HUES48 (cell line): Measurements from ENCODE around the gene KNSTRN.

ENCODE experiments used
- H3K27ac ChIP-seq: one replicate; pipeline ENCODE4 v1.7.0; 2013; ENCODE audit warnings: low read depth, low read length, inconsistent platforms
- H3K27me3 ChIP-seq: 2 replicates; pipeline ENCODE4 v1.6.1; 2013; ENCODE audit warnings: mild to moderate bottlenecking, low read length; ENCODE audit not compliant: control insufficient read depth, insufficient read depth
- H3K36me3 ChIP-seq: 2 replicates; pipeline ENCODE4 v1.6.1; 2013; ENCODE audit warnings: low read length; ENCODE audit not compliant: control insufficient read depth, insufficient read depth
- H3K4me1 ChIP-seq: 2 replicates; pipeline ENCODE4 v1.6.1; 2013; ENCODE audit warnings: mild to moderate bottlenecking, low read length; ENCODE audit not compliant: control insufficient read depth, insufficient read depth
- H3K4me3 ChIP-seq: 2 replicates; pipeline ENCODE4 v1.5.1; 2013; ENCODE audit warnings: mild to moderate bottlenecking, low read depth, low read length
- H3K9ac ChIP-seq: 2 replicates; pipeline ENCODE4 v1.6.1; 2013; ENCODE audit warnings: mild to moderate bottlenecking, low read depth, low read length, moderate library complexity
- H3K9me3 ChIP-seq: 2 replicates; pipeline ENCODE4 v1.6.1; 2013; ENCODE audit warnings: low read length; ENCODE audit not compliant: control insufficient read depth, insufficient read depth

Gene KNSTRN

GRCh38 chr15:40437752-40438687, 55.5 kb downstream of the KNSTRN start:
- Histone ChIP-seq H3K36me3 (no peaks in the 10 kb centered on the region), H3K4me3 (peak overlapping the region; percentile 87), H3K9me3 (no peaks in the 10 kb centered on the region), H3K9ac (no peak overlapping the region), H3K27ac (no peak overlapping the region), H3K4me1 (peaks cover 47% of the 10 kb centered on the region), H3K27me3 (peaks cover 43% of the 10 kb centered on the region)

GRCh38 chr15:40438712-40439111, 56.2 kb downstream of the KNSTRN start:
- H3K9ac ChIP-seq = no peak overlapping the region; the same call in 1 of the 2 replicates
- H3K4me3 ChIP-seq = peak overlapping the region; percentile 87
- no peaks in the 10 kb centered on the region for H3K9me3 ChIP-seq
- H3K4me1 ChIP-seq = peaks cover 52% of the 10 kb centered on the region
- H3K27ac ChIP-seq = no peak overlapping the region
- H3K36me3 ChIP-seq = no peaks in the 10 kb centered on the region
- peaks cover 36% of the 10 kb centered on the region for H3K27me3 ChIP-seq

- no peaks in the 10 kb centered on the region for H3K9me3 ChIP-seq
- H3K9ac ChIP-seq = peak overlapping the region; percentile 79
- H3K4me1 ChIP-seq = peaks cover 60% of the 10 kb centered on the region
- peaks cover 28% of the 10 kb centered on the region for H3K27me3 ChIP-seq
- H3K4me3 ChIP-seq = peak overlapping the region; percentile 87
- H3K36me3 ChIP-seq = no peaks in the 10 kb centered on the region
- H3K27ac ChIP-seq = peak overlapping the region; percentile 85
Observed at GRCh38 chr15:40439461-40439959, 57.0 kb downstream of the KNSTRN start.

GRCh38 chr15:40439960-40440742, 57.6 kb downstream of the KNSTRN start:
- peak overlapping the region; percentile 85 for H3K27ac ChIP-seq
- H3K9me3 ChIP-seq = no peaks in the 10 kb centered on the region
- H3K4me3 ChIP-seq = peak overlapping the region; percentile 87
- H3K4me1 ChIP-seq = peaks cover 63% of the 10 kb centered on the region
- no peaks in the 10 kb centered on the region for H3K36me3 ChIP-seq
- peaks cover 22% of the 10 kb centered on the region for H3K27me3 ChIP-seq
- H3K9ac ChIP-seq = peak overlapping the region; percentile 79

GRCh38 chr15:40440743-40441564, 58.4 kb downstream of the KNSTRN start, which contains the start of gene BAHD1:
Gene BAHD1 (plus strand): TSS chr15:40440953. CDS start chr15:40458465, 17,512 bp downstream.
- Histone ChIP-seq H3K9ac (peak within 1 kb of the TSS; percentile 79), H3K4me3 (peak within 1 kb of the TSS; percentile 87), H3K27me3 (peaks cover 14% of the 10 kb centered on the region), H3K4me1 (peaks cover 64% of the 10 kb centered on the region), H3K9me3 (no peaks in the 10 kb centered on the region), H3K36me3 (peaks cover 2% of the 10 kb centered on the region; the same call in 1 of the 2 replicates), H3K27ac (peak within 1 kb of the TSS; percentile 85)

GRCh38 chr15:40441565-40442531, 59.3 kb downstream of the KNSTRN start:
- Histone ChIP-seq H3K27ac (peak overlapping the region; percentile 85), H3K9me3 (no peaks in the 10 kb centered on the region), H3K9ac (peak overlapping the region; percentile 58), H3K36me3 (peaks cover 9% of the 10 kb centered on the region; the same call in 1 of the 2 replicates), H3K27me3 (peaks cover 10% of the 10 kb centered on the region; the same call in 1 of the 2 replicates), H3K4me1 (peaks cover 66% of the 10 kb centered on the region), H3K4me3 (peak overlapping the region; percentile 71)

- peaks cover 52% of the 10 kb centered on the region for H3K4me1 ChIP-seq
Observed at GRCh38 chr15:40443255-40443654, 60.7 kb downstream of the KNSTRN start.

GRCh38 chr15:40443846-40444245, 61.3 kb downstream of the KNSTRN start:
- peaks cover 14% of the 10 kb centered on the region for H3K36me3 ChIP-seq
- H3K27me3 ChIP-seq = no peaks in the 10 kb centered on the region
- H3K27ac ChIP-seq = no peak overlapping the region
- no peaks in the 10 kb centered on the region for H3K9me3 ChIP-seq
- H3K4me3 ChIP-seq = no peak overlapping the region
- no peak overlapping the region for H3K9ac ChIP-seq
- H3K4me1 ChIP-seq = peaks cover 46% of the 10 kb centered on the region

More at GRCh38 chr15:40443255-40443654, 60.7 kb downstream of the KNSTRN start:
- Histone ChIP-seq H3K4me3 (no peak overlapping the region), H3K27me3 (peaks cover 3% of the 10 kb centered on the region; the same call in 1 of the 2 replicates), H3K9me3 (no peaks in the 10 kb centered on the region), H3K27ac (no peak overlapping the region), H3K36me3 (peaks cover 10% of the 10 kb centered on the region), H3K9ac (no peak overlapping the region)
